HG03196 (cell line): ENCODE measurements around the gene CCL18.
"Not testable (repeated sequence)": the region's sequence is repeated elsewhere in the genome, so short reads cannot be mapped to it uniquely, and the experiment has no call there.

Experiments used
- ATAC-seq: cut with Tn5 transposase; IDR thresholded peaks from one replicate; pipeline ENCODE4 v1.9.1; 2021; ENCODE audit not compliant: unreplicated experiment

CCL18 gene

DNA sequence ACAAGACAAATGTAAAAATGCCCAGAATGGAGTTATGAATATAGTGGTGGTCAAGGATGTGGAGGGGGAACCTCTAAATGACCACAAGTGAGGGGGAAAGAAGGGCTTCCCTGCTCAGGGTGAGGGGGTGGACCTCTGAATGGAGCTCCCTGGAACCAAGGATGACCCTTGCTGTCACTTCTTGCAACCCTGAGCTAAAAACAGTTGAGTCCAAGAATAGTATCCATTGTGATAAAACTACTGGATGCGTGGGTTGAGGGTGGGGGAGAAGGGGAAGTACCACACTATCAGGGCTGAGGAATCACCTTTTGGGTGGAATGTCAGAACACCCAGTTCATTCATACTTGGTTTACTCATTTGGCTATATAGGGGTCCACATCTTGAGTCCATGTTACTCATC is 34.9 kb downstream of the CCL18 start:
- ATAC-seq: not testable (repeated sequence)

DNA sequence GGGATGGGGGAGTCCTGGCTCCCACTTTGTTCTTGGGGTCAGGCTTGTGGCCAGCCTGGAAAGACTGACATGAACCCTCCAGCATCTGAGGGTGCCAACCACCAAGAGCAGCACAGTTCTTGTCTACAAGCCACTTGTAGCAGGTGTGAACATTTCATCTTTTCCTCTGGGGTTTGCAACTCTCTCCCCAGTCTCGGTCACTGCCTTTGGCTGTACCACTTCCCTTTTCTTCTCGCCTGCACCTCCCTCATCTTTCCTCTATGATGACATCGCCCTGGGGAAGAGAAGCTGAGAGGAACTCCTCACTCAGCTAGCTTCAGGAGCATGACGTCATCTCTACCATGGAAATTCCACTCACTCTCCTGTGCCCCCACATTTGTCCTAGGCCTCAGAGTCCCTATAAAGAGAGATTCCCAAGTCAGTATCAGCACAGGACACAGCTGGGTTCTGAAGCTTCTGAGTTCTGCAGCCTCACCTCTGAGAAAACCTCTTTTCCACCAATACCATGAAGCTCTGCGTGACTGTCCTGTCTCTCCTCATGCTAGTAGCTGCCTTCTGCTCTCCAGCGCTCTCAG is 39.4 kb downstream of the CCL18 start, which contains the start of gene CCL4:
TSS of gene CCL4 (plus strand) at position 427 of the 575 bp plus-strand sequence. CDS start at position 506, 79 bp downstream.
- peak; percentile 74 for ATAC-seq

DNA sequence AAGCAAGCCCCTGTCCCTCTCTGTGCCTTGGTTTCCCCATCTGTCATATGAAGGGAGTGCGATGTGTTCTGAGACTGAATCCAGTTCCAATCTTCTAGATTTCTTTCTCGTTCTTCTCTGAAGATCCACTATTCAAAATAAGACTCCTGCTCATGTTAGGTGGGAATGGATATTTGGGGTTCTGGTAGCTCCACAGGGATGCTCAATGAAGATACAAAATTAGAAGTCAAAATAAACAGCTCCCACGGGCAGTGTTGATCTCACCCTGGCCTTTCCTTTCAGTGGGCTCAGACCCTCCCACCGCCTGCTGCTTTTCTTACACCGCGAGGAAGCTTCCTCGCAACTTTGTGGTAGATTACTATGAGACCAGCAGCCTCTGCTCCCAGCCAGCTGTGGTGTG is 40.2 kb downstream of the CCL18 start:
- not testable (repeated sequence) for ATAC-seq

DNA sequence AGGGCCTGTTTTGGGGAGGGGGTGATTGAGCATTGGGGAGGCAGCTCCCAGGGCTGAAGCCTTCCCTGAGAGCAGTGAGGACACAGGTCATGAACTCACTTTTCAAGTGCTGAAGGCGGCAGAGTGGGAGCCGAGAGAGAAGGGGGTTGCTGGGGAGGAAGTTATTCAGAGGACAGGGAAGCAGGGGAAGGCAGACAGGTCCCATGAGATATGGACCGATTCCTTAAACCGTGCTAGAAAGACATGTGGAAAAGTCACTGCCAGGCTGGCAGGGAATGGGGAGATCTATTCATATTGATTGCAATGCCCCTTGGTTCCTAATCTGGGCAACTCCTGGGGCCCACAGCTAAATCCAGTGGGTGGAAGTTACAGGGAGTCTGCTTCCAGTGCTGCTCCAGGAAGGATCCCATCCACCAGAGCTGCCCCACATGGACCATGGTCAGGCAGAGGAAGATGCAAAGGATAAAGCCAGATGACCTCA is 40.7 kb downstream of the CCL18 start:
- no peak for ATAC-seq

- no peak for ATAC-seq
Measured at GRCh38 chr17:36105781-36106492, 41.9 kb downstream of the CCL18 start.

GRCh38 chr17:36106493-36106835 is 42.4 kb downstream of the CCL18 start:
- ATAC-seq: no peak

- ATAC-seq: no peak
Measured at GRCh38 chr17:36107660-36108059, 43.6 kb downstream of the CCL18 start.

DNA sequence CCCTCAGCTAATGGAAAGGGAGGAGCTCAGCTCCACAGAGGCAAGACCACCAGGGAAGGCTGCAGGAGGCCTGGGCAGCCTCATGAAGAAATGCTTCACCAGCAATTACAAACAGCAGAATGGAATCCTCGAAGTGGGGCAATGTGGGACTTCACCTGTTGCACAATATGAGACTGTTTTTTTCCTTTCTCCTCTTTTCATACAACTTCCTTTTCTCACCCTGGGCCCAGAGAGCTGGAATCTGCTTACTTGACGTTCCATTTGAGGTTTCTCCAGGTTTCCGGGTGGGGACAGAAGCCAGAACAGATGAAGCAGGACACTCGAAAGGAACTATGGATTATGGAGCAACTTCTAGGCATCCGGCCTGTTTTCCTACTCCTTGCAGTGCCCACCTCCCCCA is 44.2 kb downstream of the CCL18 start:
- not testable (repeated sequence) for ATAC-seq

- ATAC-seq: no peak
Measured at GRCh38 chr17:36111068-36111490, 47.0 kb downstream of the CCL18 start.

DNA sequence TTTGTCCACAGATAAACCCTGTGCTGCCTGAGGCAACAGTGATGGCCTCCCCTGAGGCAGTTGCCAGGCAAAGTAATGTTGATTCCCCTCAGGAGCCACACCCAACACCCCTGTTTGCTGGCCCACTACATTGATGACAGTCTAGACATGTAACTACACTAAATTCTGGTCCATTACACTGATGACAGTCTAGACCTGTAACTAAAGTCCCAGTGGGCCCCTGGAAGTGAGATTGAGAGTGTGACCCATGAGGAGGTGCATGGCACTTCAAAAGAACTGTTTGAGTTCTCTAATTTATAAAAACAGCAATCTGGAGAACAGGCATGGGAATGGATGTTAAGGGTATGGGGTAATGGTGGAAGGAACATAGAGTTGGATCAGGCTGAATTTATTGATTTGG is 48.5 kb downstream of the CCL18 start:
- ATAC-seq: no peak

- not testable (repeated sequence) for ATAC-seq
Measured at GRCh38 chr17:36113131-36113530, 49.1 kb downstream of the CCL18 start.

DNA sequence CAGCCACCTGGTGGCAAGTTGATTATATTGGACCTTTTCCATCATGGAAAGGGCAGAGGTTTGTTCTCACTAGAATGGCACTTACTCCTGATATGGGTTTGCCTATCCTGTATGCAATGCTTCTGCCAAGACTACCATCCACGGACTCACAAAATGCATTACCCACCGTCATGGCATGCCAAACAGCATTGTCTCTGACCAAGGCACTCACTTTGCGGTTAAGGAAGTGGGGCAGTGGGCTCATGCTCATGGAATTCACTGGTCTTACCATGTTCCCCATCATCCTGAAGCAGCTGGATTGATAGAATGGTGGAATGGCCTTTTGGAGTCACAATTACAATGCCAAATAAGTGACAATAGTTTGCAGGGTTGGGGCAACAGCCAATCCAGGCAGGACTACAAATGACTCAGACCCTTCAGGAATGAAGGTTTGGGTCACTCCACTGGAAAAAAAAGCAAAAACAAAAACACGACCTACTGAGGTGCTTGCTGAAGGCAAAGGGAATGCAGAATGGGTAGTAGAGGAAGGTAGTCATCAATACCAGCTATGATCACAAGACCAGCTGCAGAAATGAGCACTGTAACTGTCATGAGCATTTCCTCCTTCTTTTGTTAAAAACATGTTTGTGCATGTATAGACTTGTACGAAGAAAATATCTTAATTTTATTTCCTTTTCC is 51.0 kb downstream of the CCL18 start:
- not testable (repeated sequence) for ATAC-seq

DNA sequence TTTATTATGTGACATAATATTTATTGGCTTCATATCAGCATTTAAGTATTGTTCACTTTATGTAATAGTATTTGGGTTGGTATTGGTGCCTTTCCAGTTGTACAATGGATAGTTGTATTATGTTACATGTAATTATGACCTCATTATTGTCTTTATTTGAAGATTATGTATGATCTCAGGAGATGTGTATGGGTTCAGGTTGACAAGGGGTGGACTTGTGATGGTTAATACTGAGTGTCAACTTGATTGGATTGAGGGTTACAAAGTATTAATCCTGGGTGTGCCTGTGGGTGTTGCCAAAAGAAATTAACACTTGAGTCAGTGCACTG is 51.5 kb downstream of the CCL18 start:
- not testable (repeated sequence) for ATAC-seq

DNA sequence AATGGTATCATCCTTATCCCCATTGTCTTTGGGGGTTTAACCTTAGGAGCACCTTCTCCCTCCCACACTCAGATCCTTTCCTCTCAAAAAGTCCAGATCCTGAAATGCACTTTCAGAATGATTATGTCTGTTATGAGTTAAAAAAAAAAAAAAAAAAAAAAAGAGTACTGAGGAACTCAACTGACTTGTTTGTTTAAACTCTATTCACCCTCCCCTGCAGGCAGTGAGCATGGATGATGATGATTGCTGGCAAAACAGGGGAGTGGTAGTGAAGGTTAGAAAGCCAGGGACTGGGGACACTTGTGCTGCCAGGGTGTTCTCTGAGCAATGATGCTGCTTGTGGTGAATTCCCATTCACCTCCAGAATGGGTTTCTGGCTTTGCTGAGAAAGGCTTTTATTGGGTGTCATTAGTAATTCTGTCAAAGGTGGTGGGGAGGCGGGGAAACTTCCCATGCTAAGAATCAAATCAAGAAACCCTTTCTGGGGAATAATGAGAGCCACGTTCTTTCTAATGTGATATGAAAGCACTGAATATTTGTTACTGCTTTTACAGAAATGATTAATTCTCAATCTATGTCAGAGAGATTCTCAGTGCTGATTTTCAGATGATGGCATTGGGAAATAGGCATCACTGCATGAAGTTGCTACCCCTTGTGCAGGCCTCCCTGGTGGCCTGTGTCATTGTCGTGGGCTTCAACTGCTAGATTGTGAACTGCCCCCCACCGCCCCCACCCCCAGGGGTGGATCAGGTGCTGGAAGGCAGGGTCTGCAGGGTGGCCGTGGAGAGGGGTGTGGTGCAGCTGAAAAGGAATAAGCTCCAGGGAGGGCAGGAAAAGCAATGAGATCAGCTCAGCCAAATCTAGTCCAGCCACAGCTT is 53.7 kb downstream of the CCL18 start:
- no peak for ATAC-seq

DNA sequence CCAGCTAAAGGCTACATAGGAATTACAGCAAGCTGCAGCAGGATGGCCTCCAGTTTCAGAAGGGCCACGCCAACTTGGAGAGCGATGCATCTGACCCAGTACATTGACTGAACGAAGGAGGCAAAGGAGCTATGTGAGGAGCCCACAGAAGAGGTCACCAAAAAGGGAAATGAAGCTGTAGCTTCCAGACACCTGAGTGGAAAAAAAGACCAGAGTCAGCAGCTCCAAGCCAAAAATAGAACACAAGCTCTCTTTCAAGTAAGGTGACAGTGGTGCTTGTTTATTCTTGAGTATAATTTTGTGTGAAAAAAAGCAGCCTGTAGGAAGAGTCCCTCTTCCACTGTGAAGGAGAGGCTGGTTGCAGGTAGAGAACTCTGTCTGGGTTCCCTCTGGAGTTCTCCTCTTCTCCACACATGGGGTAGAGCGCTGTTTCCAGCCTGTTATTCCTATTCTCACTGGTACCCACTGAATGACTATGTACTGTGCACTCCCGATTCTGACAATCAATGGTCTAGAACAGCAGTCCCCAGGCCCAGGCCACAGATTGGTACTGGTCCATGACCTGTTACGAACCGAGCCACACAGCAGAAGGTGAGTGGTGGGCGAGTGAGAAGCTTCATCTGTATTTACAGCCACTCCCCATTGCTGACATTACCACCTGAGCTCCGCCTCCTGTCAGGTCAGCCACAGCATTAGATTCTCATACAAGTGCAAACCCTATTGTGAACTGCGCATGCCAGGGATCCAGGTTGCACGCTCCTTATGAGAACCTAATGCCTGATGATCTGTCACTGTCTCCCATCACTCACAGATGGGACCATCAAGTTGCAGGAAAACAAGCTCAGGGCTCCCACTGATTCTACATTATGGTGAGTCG is 54.6 kb downstream of the CCL18 start:
- no peak for ATAC-seq

GRCh38 chr17:36120221-36120620 is 56.1 kb downstream of the CCL18 start:
- no peak for ATAC-seq

DNA sequence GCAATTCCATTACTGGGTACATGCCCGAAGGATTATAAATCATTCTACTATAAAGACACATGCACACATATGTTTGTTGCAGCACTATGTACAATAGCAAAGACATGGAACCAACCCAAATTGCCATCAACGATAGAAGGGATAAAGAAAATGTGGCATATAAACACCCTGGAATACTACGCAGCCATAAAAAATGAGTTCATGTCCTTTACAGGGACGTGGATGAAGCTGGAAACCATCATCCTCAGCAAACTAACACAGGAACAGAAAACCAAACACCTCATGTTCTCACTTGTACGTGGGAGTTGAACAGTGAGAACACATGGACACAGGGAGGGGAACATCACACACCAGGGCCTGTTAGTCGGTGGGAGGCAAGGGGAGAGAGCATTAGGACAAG is 57.0 kb downstream of the CCL18 start:
- ATAC-seq: not testable (repeated sequence)
